ENCODE data around the gene SLC35F4.

Gene SLC35F4

DNA sequence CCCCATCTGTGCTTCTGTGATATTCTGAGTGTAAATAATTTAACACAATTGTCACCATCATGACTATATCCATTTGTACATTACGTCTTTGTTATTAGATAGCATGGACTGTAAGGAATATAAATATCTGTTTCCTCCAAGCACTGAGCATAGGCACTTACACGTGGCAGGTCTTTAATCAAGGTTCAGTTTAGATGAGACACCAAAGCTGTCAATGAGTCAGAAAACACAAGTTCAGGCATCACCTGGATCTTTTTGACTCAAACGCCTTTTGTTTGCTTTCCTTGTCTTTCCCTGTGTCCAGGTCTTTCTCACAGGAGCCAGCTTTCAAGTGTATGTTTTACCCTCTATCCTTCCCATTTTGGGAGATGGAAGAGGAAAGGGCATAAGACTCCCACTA is 209.0 kb downstream of the SLC35F4 start:
- no peaks in the 10 kb centered on the region for H3K9me3 ChIP-seq (ENCODE audit: control insufficient read depth, insufficient read depth, low read length)
- H3K9ac ChIP-seq (ENCODE audit: low read depth, low read length): no peak overlapping the region

DNA sequence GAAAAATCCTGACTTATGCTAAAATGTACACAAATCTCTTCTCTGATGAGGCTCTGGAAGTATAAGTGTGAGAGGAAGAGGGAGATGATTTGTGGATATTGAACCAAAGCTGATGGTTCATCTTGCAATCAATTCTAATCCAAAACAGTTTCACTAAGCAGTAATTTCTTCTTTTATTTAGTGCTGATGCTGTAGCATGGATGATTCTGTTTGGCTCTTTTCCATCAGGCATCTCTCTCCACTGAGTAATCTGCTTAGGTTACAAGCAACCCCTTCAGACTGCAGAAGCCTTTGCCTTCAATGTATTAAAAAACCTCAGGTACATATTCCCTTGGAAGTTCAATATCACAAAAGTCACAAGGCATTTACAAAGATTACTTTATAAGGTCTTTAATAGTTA is 213.1 kb downstream of the SLC35F4 start:
- H3K4me1 ChIP-seq (ENCODE audit: control insufficient read depth, insufficient read depth, low read length): peaks cover 3% of the 10 kb centered on the region
- no peak overlapping the region for H3K4me3 ChIP-seq (ENCODE audit: low read depth, low read length)
- H3K36me3 ChIP-seq (ENCODE audit: control insufficient read depth, insufficient read depth, low read length): no peaks in the 10 kb centered on the region
- H3K9ac ChIP-seq (ENCODE audit: low read depth, low read length): no peak overlapping the region
- H3K9me3 ChIP-seq (ENCODE audit: control insufficient read depth, insufficient read depth, low read length): no peaks in the 10 kb centered on the region
- no peaks in the 10 kb centered on the region for H3K27me3 ChIP-seq (ENCODE audit: control insufficient read depth, insufficient read depth, low read length)

More for the DNA sequence above, 209.0 kb downstream of the SLC35F4 start:
- no peaks in the 10 kb centered on the region for H3K4me1 ChIP-seq (ENCODE audit: control insufficient read depth, insufficient read depth, low read length)
- H3K4me3 ChIP-seq (ENCODE audit: low read depth, low read length): no peak overlapping the region
- H3K27me3 ChIP-seq (ENCODE audit: control insufficient read depth, insufficient read depth, low read length): no peaks in the 10 kb centered on the region
- H3K36me3 ChIP-seq (ENCODE audit: control insufficient read depth, insufficient read depth, low read length): no peaks in the 10 kb centered on the region

DNA sequence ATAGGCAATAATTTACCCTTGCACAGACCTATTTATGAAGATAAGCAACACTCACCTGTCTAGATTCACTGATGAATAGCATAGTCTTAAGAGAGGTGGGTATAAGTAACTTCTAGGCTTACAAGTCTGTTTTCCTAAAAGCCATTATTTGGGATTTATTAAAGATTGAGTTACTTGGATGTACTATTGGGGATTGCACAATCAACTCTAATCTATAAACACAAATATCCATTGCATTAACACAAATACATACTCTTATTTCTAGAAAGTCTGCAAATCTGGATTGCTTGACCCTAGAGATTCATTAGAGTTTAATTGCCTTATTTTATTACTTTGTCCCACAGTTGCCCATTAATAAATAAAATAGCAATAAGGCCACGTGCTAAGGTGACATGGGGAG is 224.1 kb downstream of the SLC35F4 start:
- no peak overlapping the region for H3K4me3 ChIP-seq (ENCODE audit: low read depth, low read length)
- H3K27me3 ChIP-seq (ENCODE audit: control insufficient read depth, insufficient read depth, low read length): no peaks in the 10 kb centered on the region
- no peak overlapping the region for H3K9ac ChIP-seq (ENCODE audit: low read depth, low read length)
- no peaks in the 10 kb centered on the region for H3K9me3 ChIP-seq (ENCODE audit: control insufficient read depth, insufficient read depth, low read length)
- H3K4me1 ChIP-seq (ENCODE audit: control insufficient read depth, insufficient read depth, low read length): no peaks in the 10 kb centered on the region
- no peaks in the 10 kb centered on the region for H3K36me3 ChIP-seq (ENCODE audit: control insufficient read depth, insufficient read depth, low read length)

DNA sequence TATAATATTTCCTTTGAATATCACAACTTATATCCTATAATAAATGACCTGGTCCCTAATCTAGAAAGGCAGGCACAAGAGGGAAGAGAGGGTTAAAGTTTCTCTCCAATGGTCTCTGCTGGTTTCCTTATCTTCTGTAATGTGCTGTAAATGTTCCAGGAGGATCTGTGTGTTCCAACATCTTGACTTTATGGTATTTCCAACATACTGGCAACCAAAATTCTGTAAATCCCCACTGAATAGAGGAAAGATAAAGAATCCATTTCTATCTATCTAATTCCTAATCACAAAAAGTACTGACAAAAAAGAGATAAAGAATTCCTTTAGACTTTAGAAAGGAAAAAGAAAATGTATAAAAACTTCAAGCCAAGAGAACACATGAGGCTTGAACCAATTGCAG is 225.9 kb downstream of the SLC35F4 start:
- no peaks in the 10 kb centered on the region for H3K9me3 ChIP-seq (ENCODE audit: control insufficient read depth, insufficient read depth, low read length)
- H3K9ac ChIP-seq (ENCODE audit: low read depth, low read length): no peak overlapping the region
- H3K27me3 ChIP-seq (ENCODE audit: control insufficient read depth, insufficient read depth, low read length): no peaks in the 10 kb centered on the region
- no peaks in the 10 kb centered on the region for H3K36me3 ChIP-seq (ENCODE audit: control insufficient read depth, insufficient read depth, low read length)
- H3K4me1 ChIP-seq (ENCODE audit: control insufficient read depth, insufficient read depth, low read length): no peaks in the 10 kb centered on the region
- H3K4me3 ChIP-seq (ENCODE audit: low read depth, low read length): no peak overlapping the region

DNA sequence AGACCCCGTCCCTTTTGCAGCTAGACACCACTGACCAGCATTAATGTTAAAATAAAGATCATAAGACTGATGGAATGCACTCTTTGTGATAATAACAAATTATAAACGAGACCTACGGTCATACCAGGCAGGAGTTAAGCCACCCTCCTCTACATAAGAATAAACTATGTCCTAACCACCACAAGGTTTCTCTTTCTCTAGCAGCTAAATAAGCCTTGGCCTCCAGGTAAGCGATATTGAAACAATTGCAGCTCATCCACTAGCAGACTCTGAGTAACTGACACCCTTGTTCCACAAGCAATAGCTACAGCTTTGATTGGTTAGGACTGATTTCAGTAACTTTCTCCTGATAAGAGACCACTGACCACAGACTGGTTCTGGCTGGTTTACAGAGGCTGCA is 228.0 kb downstream of the SLC35F4 start:
- H3K4me1 ChIP-seq (ENCODE audit: control insufficient read depth, insufficient read depth, low read length): no peaks in the 10 kb centered on the region
- no peaks in the 10 kb centered on the region for H3K27me3 ChIP-seq (ENCODE audit: control insufficient read depth, insufficient read depth, low read length)
- H3K9ac ChIP-seq (ENCODE audit: low read depth, low read length): no peak overlapping the region
- no peaks in the 10 kb centered on the region for H3K9me3 ChIP-seq (ENCODE audit: control insufficient read depth, insufficient read depth, low read length)
- H3K4me3 ChIP-seq (ENCODE audit: low read depth, low read length): no peak overlapping the region
- no peaks in the 10 kb centered on the region for H3K36me3 ChIP-seq (ENCODE audit: control insufficient read depth, insufficient read depth, low read length)

DNA sequence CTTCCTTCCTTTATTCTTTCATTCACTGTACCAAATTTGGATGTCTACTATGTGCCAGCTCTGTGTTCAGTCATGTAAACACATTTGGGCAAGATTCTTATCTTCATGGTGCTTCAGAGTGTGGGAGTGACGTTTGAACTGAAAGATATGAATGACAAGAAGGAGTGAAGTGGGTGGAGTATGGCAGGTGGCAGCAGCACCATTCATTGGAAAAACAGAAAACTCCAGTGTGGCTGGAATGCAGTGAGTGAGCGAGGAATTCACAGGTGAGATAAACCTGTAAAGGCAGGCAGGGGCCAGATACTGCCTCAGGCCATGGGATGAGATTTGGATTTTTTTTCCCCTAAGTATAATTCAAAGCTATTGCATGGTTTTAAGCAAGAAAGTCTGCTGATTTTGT is 231.6 kb downstream of the SLC35F4 start:
- H3K36me3 ChIP-seq (ENCODE audit: control insufficient read depth, insufficient read depth, low read length): no peaks in the 10 kb centered on the region
- H3K4me1 ChIP-seq (ENCODE audit: control insufficient read depth, insufficient read depth, low read length): no peaks in the 10 kb centered on the region
- H3K9me3 ChIP-seq (ENCODE audit: control insufficient read depth, insufficient read depth, low read length): no peaks in the 10 kb centered on the region
- no peak overlapping the region for H3K9ac ChIP-seq (ENCODE audit: low read depth, low read length)
- H3K4me3 ChIP-seq (ENCODE audit: low read depth, low read length): no peak overlapping the region
- no peaks in the 10 kb centered on the region for H3K27me3 ChIP-seq (ENCODE audit: control insufficient read depth, insufficient read depth, low read length)

DNA sequence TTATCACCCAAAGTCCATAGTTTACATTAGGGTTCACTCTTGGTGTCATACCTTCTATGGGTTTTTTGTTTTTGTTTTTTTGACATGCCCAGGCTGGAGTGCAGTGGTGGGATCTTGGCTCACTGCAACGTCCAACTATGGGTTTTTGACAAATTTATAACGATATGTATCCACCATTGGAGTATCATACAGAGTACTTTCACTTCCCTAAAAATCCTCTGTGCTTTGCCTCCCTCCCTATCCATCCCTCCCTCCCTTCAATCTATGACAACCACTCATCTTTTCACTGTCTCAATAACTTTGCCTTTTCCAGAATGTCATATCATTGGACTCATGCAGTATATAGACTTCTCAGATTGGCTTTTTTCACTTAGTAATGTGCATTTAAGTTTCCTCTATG is 233.2 kb downstream of the SLC35F4 start:
- H3K9me3 ChIP-seq (ENCODE audit: control insufficient read depth, insufficient read depth, low read length): no peaks in the 10 kb centered on the region

DNA sequence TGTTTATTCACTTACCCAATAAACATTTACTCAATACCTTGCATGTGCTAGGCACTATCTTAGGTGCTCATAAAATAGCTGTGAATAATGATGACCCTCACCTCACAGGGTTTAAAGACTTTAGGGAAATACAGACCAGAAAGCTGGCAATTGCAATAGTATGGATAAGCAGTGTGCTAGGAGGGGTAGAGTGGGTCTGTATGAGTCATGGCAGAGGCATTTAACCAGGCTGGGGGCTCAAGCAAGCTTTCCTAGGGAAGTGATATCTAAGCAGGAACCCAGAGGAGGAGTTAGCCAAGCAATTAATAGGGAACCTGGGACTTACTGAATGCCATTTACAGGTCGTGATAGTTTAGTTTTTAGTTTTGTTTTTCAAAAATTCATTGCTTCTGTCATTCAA is 248.4 kb downstream of the SLC35F4 start:
- peaks cover 2% of the 10 kb centered on the region for H3K4me1 ChIP-seq (ENCODE audit: control insufficient read depth, insufficient read depth, low read length)
- H3K9me3 ChIP-seq (ENCODE audit: control insufficient read depth, insufficient read depth, low read length): no peaks in the 10 kb centered on the region
- no peak overlapping the region for H3K4me3 ChIP-seq (ENCODE audit: low read depth, low read length)
- H3K36me3 ChIP-seq (ENCODE audit: control insufficient read depth, insufficient read depth, low read length): no peaks in the 10 kb centered on the region
- peaks cover 2% of the 10 kb centered on the region for H3K27me3 ChIP-seq (ENCODE audit: control insufficient read depth, insufficient read depth, low read length)
- H3K9ac ChIP-seq (ENCODE audit: low read depth, low read length): no peak overlapping the region

More for the DNA sequence above, 233.2 kb downstream of the SLC35F4 start:
- no peak overlapping the region for H3K4me3 ChIP-seq (ENCODE audit: low read depth, low read length)
- H3K9ac ChIP-seq (ENCODE audit: low read depth, low read length): no peak overlapping the region
- no peaks in the 10 kb centered on the region for H3K27me3 ChIP-seq (ENCODE audit: control insufficient read depth, insufficient read depth, low read length)
- H3K4me1 ChIP-seq (ENCODE audit: control insufficient read depth, insufficient read depth, low read length): no peaks in the 10 kb centered on the region
- no peaks in the 10 kb centered on the region for H3K36me3 ChIP-seq (ENCODE audit: control insufficient read depth, insufficient read depth, low read length)

DNA sequence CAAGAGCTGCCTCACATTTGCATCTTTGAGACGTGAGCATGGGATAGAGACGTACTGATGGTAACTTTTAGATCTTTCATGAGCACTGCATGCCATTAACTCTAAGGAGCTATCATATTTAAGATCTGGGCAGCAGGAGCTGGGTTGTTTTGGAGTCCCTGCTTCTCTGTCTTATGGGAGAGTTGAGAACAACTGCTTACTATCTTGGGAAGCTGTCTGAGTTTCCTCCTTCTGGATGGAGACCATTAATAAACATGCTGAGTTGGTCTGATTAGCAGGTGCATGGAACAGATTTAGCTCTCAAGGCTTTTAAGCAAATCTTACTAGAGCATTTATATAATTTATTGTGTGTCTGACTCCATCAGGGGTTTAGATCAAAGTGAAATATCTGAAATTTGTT is 252.9 kb downstream of the SLC35F4 start:
- H3K36me3 ChIP-seq (ENCODE audit: control insufficient read depth, insufficient read depth, low read length): no peaks in the 10 kb centered on the region
- H3K9me3 ChIP-seq (ENCODE audit: control insufficient read depth, insufficient read depth, low read length): no peaks in the 10 kb centered on the region
- no peak overlapping the region for H3K4me3 ChIP-seq (ENCODE audit: low read depth, low read length)
- no peak overlapping the region for H3K9ac ChIP-seq (ENCODE audit: low read depth, low read length)
- peaks cover 2% of the 10 kb centered on the region for H3K4me1 ChIP-seq (ENCODE audit: control insufficient read depth, insufficient read depth, low read length)
- peaks cover 2% of the 10 kb centered on the region for H3K27me3 ChIP-seq (ENCODE audit: control insufficient read depth, insufficient read depth, low read length)

DNA sequence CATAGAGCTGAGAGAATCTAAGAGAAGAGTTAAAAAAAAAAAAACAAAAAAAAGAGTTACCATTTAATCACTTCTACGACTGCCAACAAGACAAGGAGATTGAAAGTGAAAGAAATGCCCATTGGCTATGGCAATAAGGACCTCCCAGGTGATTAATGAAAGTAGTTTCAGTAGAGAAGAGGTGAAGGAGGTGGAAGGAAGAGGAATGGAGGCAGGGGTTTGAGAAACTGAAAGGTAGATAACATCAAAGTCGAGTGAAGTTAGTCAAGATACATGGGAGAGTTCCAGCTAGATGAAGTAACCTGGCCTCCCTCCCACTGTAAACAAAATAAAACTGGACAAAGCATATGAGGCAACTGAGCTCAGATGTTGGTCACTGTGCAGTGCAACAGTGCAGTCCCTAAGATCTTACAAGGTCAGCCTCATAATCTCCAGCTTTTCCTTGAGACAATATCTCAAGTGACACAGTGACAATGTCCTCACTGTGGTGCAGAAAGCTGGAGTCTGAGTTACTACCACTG is 254.3 kb downstream of the SLC35F4 start:
- no peak overlapping the region for H3K9ac ChIP-seq (ENCODE audit: low read depth, low read length)
- H3K27me3 ChIP-seq (ENCODE audit: control insufficient read depth, insufficient read depth, low read length): peaks cover 2% of the 10 kb centered on the region
- peaks cover 2% of the 10 kb centered on the region for H3K4me1 ChIP-seq (ENCODE audit: control insufficient read depth, insufficient read depth, low read length)
- H3K36me3 ChIP-seq (ENCODE audit: control insufficient read depth, insufficient read depth, low read length): no peaks in the 10 kb centered on the region
- H3K4me3 ChIP-seq (ENCODE audit: low read depth, low read length): no peak overlapping the region
- no peaks in the 10 kb centered on the region for H3K9me3 ChIP-seq (ENCODE audit: control insufficient read depth, insufficient read depth, low read length)

DNA sequence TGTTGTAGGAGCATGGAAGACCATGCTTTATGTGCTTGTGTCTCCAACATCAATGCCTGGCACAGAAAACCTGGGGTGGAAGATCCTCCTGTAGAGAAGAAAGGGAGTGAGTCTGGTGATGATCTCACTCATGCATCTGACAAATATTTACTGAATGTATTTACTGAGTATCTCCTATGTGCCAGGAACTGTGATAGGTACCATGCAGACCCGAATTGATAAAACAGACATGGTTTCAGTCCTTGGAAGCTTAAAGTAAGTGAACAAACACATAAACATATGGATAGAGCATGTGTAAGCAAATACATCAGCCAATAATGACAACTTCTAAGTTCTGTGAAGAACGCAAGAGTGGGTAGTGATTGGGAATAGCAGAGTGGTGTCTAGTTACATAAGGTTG is 255.3 kb downstream of the SLC35F4 start:
- Histone ChIP-seq H3K27me3 (ENCODE audit: control insufficient read depth, insufficient read depth, low read length) (no peaks in the 10 kb centered on the region), H3K9me3 (ENCODE audit: control insufficient read depth, insufficient read depth, low read length) (no peaks in the 10 kb centered on the region), H3K9ac (ENCODE audit: low read depth, low read length) (no peak overlapping the region), H3K36me3 (ENCODE audit: control insufficient read depth, insufficient read depth, low read length) (no peaks in the 10 kb centered on the region), H3K4me1 (ENCODE audit: control insufficient read depth, insufficient read depth, low read length) (peaks cover 2% of the 10 kb centered on the region), H3K4me3 (ENCODE audit: low read depth, low read length) (no peak overlapping the region)

DNA sequence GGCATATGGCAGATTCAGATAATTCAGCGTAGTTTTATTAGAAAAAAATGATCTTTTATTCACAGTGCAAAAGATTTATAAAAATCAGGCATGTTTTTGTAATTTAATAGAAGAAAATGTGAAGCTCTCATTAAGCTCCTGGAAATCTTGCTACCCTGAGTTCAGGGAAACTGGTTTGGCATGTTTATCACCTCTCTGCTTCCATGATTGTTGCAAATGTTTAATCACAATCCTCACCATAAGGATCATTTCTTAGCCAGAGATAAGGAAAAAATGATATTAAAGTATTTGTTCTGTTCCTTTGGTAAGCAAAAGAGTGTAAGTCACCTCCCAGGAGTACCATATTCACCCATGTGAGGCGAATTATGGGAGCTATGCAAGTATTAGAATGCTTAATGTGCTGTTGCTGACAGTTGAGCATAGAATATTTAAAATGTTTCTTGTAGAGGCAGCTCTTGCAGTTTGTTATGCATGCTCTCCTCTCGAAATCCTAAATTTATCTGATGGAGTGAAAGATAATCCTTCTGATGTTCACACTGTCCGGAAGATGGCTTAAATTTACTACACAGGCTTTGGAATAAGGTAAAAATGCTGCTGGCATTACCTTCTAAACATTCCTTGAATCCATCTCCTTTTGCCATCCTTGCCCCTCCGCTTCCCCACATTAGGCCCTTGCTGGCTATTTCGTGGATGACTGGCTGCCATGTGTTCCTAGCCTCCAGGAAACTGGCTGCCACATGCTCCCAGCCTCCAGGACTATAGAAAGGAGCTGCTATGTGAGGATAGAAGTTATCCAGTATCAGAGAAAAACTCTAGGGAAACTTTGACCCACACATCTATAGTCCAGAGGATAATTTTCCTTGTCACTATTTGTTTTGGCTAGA is 256.5 kb downstream of the SLC35F4 start:
- H3K36me3 ChIP-seq (ENCODE audit: control insufficient read depth, insufficient read depth, low read length): no peaks in the 10 kb centered on the region
- no peak overlapping the region for H3K4me3 ChIP-seq (ENCODE audit: low read depth, low read length)
- H3K9me3 ChIP-seq (ENCODE audit: control insufficient read depth, insufficient read depth, low read length): no peaks in the 10 kb centered on the region
- no peaks in the 10 kb centered on the region for H3K4me1 ChIP-seq (ENCODE audit: control insufficient read depth, insufficient read depth, low read length)
- no peaks in the 10 kb centered on the region for H3K27me3 ChIP-seq (ENCODE audit: control insufficient read depth, insufficient read depth, low read length)
- H3K9ac ChIP-seq (ENCODE audit: low read depth, low read length): no peak overlapping the region

Data from iPS-15b (cell line).